DOHH2 (cell line): ENCODE results near the gene MYD88.
A peak's percentile ranks its signal among the peaks of the same experiment; 100 is the strongest.

Experiments used
- CTCF ChIP-seq: fragments of 200-600 bp; sonication (generic); IDR thresholded peaks from one replicate; pipeline ENCODE4 v1.5.1; 2014; ENCODE audit warnings: antibody characterized with exemption, mild to moderate bottlenecking, low read depth, low read length; ENCODE audit not compliant: poor library complexity, severe bottlenecking
- EZH2phosphoT487 ChIP-seq: fragments of 200-600 bp; sonication (generic); IDR thresholded peaks from 2 replicates; pipeline ENCODE4 v1.6.1; 2017; ENCODE audit warnings: borderline replicate concordance, mild to moderate bottlenecking, antibody characterized with exemption, low read length, moderate library complexity, mixed read lengths

GRCh38 chr3:38164643-38164951, 26.1 kb downstream of the MYD88 start:
- TF ChIP-seq CTCF (peak; percentile 4), EZH2phosphoT487 (no peak)
